Coronary artery (tissue), 2 donors: ENCODE results near the gene KIAA2012.

Experiments
- DNase-seq: peaks from one replicate; pipeline ENCODE4 v3.0.0-alpha.2; 2017; ENCODE audit warnings: low spot score
- H3K27ac ChIP-seq, 2 donors: fragments of 200-600 bp; sonication (generic); one replicate each; pipeline ENCODE4 v1.5.1; 2016 to 2019
- H3K4me3 ChIP-seq: fragments of 200-600 bp; sonication (generic); 2 replicates; pipeline ENCODE4 v1.5.1; 2016; ENCODE audit warnings: mild to moderate bottlenecking, moderate library complexity
- TF ChIP-seq, protein P1 (sequence below): fragments of 200-600 bp; sonication (generic); IDR thresholded peaks from one replicate; pipeline ENCODE4 v1.5.1; 2019; ENCODE audit warnings: antibody characterized with exemption

Gene KIAA2012

GRCh38 chr2:202043475-202043874 lies 29.6 kb upstream of the KIAA2012 start:
- TF ChIP-seq, protein P1, sequence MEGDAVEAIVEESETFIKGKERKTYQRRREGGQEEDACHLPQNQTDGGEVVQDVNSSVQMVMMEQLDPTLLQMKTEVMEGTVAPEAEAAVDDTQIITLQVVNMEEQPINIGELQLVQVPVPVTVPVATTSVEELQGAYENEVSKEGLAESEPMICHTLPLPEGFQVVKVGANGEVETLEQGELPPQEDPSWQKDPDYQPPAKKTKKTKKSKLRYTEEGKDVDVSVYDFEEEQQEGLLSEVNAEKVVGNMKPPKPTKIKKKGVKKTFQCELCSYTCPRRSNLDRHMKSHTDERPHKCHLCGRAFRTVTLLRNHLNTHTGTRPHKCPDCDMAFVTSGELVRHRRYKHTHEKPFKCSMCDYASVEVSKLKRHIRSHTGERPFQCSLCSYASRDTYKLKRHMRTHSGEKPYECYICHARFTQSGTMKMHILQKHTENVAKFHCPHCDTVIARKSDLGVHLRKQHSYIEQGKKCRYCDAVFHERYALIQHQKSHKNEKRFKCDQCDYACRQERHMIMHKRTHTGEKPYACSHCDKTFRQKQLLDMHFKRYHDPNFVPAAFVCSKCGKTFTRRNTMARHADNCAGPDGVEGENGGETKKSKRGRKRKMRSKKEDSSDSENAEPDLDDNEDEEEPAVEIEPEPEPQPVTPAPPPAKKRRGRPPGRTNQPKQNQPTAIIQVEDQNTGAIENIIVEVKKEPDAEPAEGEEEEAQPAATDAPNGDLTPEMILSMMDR, result no peak
- Histone ChIP-seq H3K27ac (no peak overlapping the region), H3K4me3 (no peak overlapping the region)
- DNase-seq, result no peak

DNA sequence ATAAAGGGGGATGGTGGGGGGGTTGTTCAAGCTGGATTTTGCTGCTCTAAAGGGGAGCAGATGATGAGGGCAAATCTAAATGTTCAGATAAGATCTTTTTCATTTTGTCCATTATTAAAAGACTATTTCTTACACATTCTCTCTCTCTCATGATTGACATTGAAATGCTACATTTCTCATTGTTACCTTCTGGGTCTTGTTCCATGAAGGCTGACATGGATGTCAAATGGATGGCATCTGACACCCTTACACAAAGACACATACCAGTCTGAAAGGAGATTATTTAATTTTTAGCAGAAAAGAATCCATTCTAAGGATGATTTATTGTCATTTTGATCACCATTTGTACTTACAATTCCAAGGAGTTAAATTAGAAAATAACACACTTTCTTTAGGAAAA lies 28.3 kb upstream of the KIAA2012 start:
- H3K4me3 ChIP-seq, result no peak overlapping the region
- H3K27ac ChIP-seq, result no peak overlapping the region
- DNase-seq, result no peak
- TF ChIP-seq, protein P1, result no peak

DNA sequence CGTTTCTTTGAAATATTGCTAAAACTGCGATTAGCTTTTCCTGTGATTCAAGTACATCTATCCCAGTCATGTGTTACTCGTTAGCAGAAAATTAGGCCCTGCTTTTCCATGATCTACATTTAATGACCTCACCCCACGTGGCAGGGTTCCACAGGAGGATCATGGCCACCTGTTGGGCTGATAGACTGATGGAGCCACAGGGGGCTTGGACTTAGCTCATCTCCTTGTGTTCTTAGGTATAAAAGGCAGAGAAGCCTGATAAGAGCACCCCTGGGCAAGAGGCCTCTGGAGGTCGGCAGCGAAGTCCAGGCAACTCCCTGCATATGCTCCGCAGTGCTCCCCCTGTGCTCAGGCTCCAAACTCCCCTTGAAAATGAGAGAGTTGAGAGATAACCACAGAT lies 26.5 kb upstream of the KIAA2012 start:
- DNase-seq, result no peak
- TF ChIP-seq, protein P1, result no peak
- Histone ChIP-seq H3K27ac (no peak overlapping the region), H3K4me3 (no peak overlapping the region)

GRCh38 chr2:202049092-202049728 lies 23.8 kb upstream of the KIAA2012 start:
- no peak for DNase-seq
- Histone ChIP-seq H3K4me3 (no peak overlapping the region), H3K27ac (no peak overlapping the region)
- TF ChIP-seq, protein P1, result no peak

GRCh38 chr2:202049840-202050239 lies 23.2 kb upstream of the KIAA2012 start:
- Histone ChIP-seq H3K4me3 (no peak overlapping the region), H3K27ac (no peak overlapping the region)
- TF ChIP-seq, protein P1, result no peak
- DNase-seq, result no peak

- TF ChIP-seq, protein P1, result no peak
- no peak overlapping the region for H3K4me3 ChIP-seq
- DNase-seq, result no peak
- H3K27ac ChIP-seq, result no peak overlapping the region
These were observed 22.4 kb upstream of the KIAA2012 start for GRCh38 chr2:202050652-202051051.

GRCh38 chr2:202051499-202052161 lies 21.4 kb upstream of the KIAA2012 start:
- TF ChIP-seq, protein P1, result no peak
- peak overlapping the region; percentile 9 for H3K4me3 ChIP-seq
- DNase-seq, result no peak
- H3K27ac ChIP-seq, result peak overlapping the region in 1 of 2 donors; percentile 21
